Thymus (tissue), 14 donors: ENCODE results near the gene KRTAP11-1. TPM values are rescaled to one million over a fixed set of nuclear protein-coding genes. Genes with fewer than 3 reads are reported as not detected.

Experiments
- DNase-seq, 9 donors: peaks; one replicate each; pipeline ENCODE4 v3.0.0-alpha.2; 2013; ENCODE audit warnings: low spot score in 9 of 9, low read depth in 6 of 9, missing footprints in 1 of 9
- H3K27ac ChIP-seq, 2 donors: one replicate each; pipeline ENCODE4 v1.5.1; 2013; ENCODE audit warnings: control low read depth in 1 of 2, low read depth in 1 of 2, low read length in 1 of 2, mild to moderate bottlenecking in 1 of 2, moderate library complexity in 1 of 2
- H3K27me3 ChIP-seq, 2 donors: one replicate each; pipeline ENCODE4 v1.5.1; 2013; ENCODE audit warnings: low read length in 1 of 2; ENCODE audit not compliant: control insufficient read depth in 2 of 2, insufficient read depth in 1 of 2
- H3K36me3 ChIP-seq, 2 donors: one replicate each; pipeline ENCODE4 v1.5.1; 2013; ENCODE audit warnings: low read length in 1 of 2, mild to moderate bottlenecking in 1 of 2, moderate library complexity in 1 of 2; ENCODE audit not compliant: control insufficient read depth in 2 of 2, insufficient read depth in 2 of 2
- H3K4me1 ChIP-seq, 2 donors: one replicate each; pipeline ENCODE4 v1.5.1; 2013; ENCODE audit warnings: low read length in 2 of 2; ENCODE audit not compliant: control insufficient read depth in 2 of 2, insufficient read depth in 2 of 2
- H3K4me3 ChIP-seq, 2 donors: one replicate each; pipeline ENCODE4 v1.5.1; 2013; ENCODE audit warnings: low read length in 2 of 2, control low read depth in 1 of 2, mild to moderate bottlenecking in 1 of 2
- H3K9me3 ChIP-seq, 2 donors: one replicate each; pipeline ENCODE4 v1.5.1; 2013; ENCODE audit warnings: low read length in 1 of 2, mild to moderate bottlenecking in 1 of 2; ENCODE audit not compliant: control insufficient read depth in 2 of 2, insufficient read depth in 1 of 2
- WGBS: extraction: QIAGEN DNeasy Blood & Tissue Kit; methylation state at CpG from one replicate; pipeline ENCODE4 v1.1.7; 2013; 5-methylcytosine and 5-hydroxymethylcytosine counted together
- long read RNA-seq, 10 donors: transcript quantifications; one replicate each; lab custom pipeline, GENCODE V29; 2026
- polyA plus RNA-seq: library from polyadenylated mRNA; stranded (reverse); fragments of 200-250 nt; gene quantifications from one replicate; pipeline ENCODE4 v1.2.3, GENCODE V29; 2013
- total RNA-seq: library from RNA; stranded (reverse); fragments of 120-200 nt; gene quantifications from one replicate; pipeline ENCODE4 v1.2.4, GENCODE V29; 2013
- donor health status: healthy.

The KRTAP11-1 gene, protein sequence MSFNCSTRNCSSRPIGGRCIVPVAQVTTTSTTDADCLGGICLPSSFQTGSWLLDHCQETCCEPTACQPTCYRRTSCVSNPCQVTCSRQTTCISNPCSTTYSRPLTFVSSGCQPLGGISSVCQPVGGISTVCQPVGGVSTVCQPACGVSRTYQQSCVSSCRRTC
- total RNA-seq: 0.09 TPM
- 0.16 TPM for polyA plus RNA-seq
- long read RNA-seq, donor 1: 0 reads
- long read RNA-seq, donor 2: 0 reads
- long read RNA-seq, donor 3: 0 reads
- long read RNA-seq, donor 4: 0 reads
- long read RNA-seq, donor 5, partial matches to known transcripts: 0 of 1 reads
- long read RNA-seq, donor 5, other reads (novel, unspliced or antisense): 0 of 1 reads
- long read RNA-seq, donor 6: 0 reads
- long read RNA-seq, donor 7: 0 reads
- long read RNA-seq, donor 8: 0 reads
- long read RNA-seq, donor 9: 0 reads
- long read RNA-seq, donor 10: 0 reads

GRCh38 chr21:30881480-30881879, at the start of gene KRTAP11-1:
Gene KRTAP11-1 (minus strand): TSS chr21:30881580. CDS start chr21:30881524, 56 bp downstream.
- WGBS: 92% methylated on average over 2 of the region's 2 CpGs
- Histone ChIP-seq H3K4me1 (no peaks in the 10 kb centered on the region), H3K9me3 (no peaks in the 10 kb centered on the region), H3K4me3 (no peak within 1 kb of the TSS), H3K27me3 (no peaks in the 10 kb centered on the region), H3K27ac (no peak within 1 kb of the TSS), H3K36me3 (no peaks in the 10 kb centered on the region)
- no peak for DNase-seq

DNA sequence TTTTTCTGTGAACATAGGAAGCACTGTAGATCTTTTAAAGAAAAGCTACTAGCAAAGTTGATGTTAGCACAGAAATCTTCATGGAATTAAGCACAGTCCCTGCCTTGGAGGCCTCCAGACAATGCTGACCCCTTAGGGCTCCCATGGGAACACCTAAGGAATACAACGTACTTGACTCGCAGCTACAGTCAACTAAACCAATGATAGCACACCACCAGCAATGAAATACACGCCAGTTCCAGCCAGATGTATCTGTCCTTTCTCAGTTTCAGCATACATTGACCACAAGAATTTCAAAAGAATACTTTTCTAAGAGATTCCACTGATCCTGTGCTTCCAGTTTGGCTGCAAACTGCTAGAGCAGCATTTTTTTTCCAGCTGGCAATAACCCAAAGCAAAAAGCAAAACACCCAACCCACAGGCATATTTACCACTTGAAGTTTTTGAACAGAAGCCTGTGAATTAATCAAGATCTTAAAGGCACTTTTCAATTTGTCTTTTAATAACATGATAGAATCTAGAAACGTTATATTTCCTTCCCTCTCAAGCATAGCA, 42.8 kb upstream of the KRTAP11-1 start:
- Histone ChIP-seq H3K27ac (no peak overlapping the region), H3K4me3 (no peak overlapping the region), H3K36me3 (no peaks in the 10 kb centered on the region), H3K27me3 (no peaks in the 10 kb centered on the region), H3K9me3 (peaks cover 1 to 6% of the 10 kb centered on the region in 2 donors), H3K4me1 (no peaks in the 10 kb centered on the region)
- DNase-seq: no peak
- 80% methylated on average over 4 of the region's 4 CpGs for WGBS

- Histone ChIP-seq H3K36me3 (no peaks in the 10 kb centered on the region), H3K4me1 (no peaks in the 10 kb centered on the region), H3K4me3 (no peak overlapping the region), H3K9me3 (peaks cover 1 to 5% of the 10 kb centered on the region in 2 donors), H3K27ac (no peak overlapping the region), H3K27me3 (no peaks in the 10 kb centered on the region)
- WGBS: 82% methylated on average over 4 of the region's 4 CpGs
- DNase-seq: no peak
These were observed 39.7 kb upstream of the KRTAP11-1 start for GRCh38 chr21:30921129-30921528.

- DNase-seq: no peak
- H3K36me3 ChIP-seq: no peaks in the 10 kb centered on the region
- H3K4me1 ChIP-seq: no peaks in the 10 kb centered on the region
- H3K4me3 ChIP-seq: no peak overlapping the region
- H3K27ac ChIP-seq: no peak overlapping the region
- H3K27me3 ChIP-seq: no peaks in the 10 kb centered on the region
- no peaks in the 10 kb centered on the region for H3K9me3 ChIP-seq
- 94% methylated on average over 1 of the region's 1 CpG for WGBS
These were observed 36.2 kb upstream of the KRTAP11-1 start for GRCh38 chr21:30917557-30917956.

GRCh38 chr21:30900881-30901280, 19.5 kb upstream of the KRTAP11-1 start:
- DNase-seq: no peak
- no peaks in the 10 kb centered on the region for H3K36me3 ChIP-seq
- H3K9me3 ChIP-seq: no peaks in the 10 kb centered on the region
- no peaks in the 10 kb centered on the region for H3K4me1 ChIP-seq
- WGBS: 81% methylated on average over 4 of the region's 4 CpGs
- no peak overlapping the region for H3K27ac ChIP-seq
- H3K27me3 ChIP-seq: no peaks in the 10 kb centered on the region
- H3K4me3 ChIP-seq: no peak overlapping the region

GRCh38 chr21:30882866-30883597, 1.7 kb upstream of the KRTAP11-1 start:
- Histone ChIP-seq H3K27ac (no peak overlapping the region), H3K9me3 (no peaks in the 10 kb centered on the region), H3K4me1 (no peaks in the 10 kb centered on the region), H3K36me3 (no peaks in the 10 kb centered on the region), H3K27me3 (no peaks in the 10 kb centered on the region), H3K4me3 (no peak overlapping the region)
- WGBS: 93% methylated on average over 8 of the region's 8 CpGs
- DNase-seq: no peak

GRCh38 chr21:30880914-30881313, 466 bp downstream of the KRTAP11-1 start:
- Histone ChIP-seq H3K9me3 (no peaks in the 10 kb centered on the region), H3K36me3 (no peaks in the 10 kb centered on the region), H3K27ac (no peak overlapping the region), H3K27me3 (no peaks in the 10 kb centered on the region), H3K4me3 (no peak overlapping the region), H3K4me1 (no peaks in the 10 kb centered on the region)
- WGBS: 90% methylated on average over 12 of the region's 12 CpGs
- no peak for DNase-seq

DNA sequence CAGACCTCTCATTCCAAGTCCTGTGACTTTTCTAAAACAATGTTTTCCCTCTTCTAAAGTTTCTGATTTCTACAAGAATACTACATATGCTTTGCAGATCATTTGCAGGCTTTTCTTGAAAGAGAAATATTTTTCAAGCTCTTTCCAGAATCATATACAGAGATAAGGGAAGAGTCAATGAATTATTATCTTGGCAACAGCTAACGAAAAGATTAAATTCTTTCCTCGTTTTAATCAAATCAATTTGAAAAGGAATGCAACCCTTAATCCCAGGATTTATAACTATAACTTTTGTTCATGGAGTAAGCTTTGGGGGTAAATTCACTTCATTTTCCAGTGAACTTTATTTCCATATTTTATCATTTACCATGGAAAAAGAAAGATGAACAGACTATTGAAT, 6.9 kb downstream of the KRTAP11-1 start:
- 95% methylated on average over 2 of the region's 2 CpGs for WGBS

More for the DNA sequence above, 6.9 kb downstream of the KRTAP11-1 start:
- Histone ChIP-seq H3K4me1 (no peaks in the 10 kb centered on the region), H3K27ac (no peak overlapping the region), H3K4me3 (no peak overlapping the region), H3K9me3 (no peaks in the 10 kb centered on the region), H3K36me3 (no peaks in the 10 kb centered on the region), H3K27me3 (no peaks in the 10 kb centered on the region)
- no peak for DNase-seq
